ENCODE data around the gene EHMT1. TPM values are rescaled to one million over a fixed set of nuclear protein-coding genes. Genes with fewer than 3 reads are reported as not detected.
"Not testable (repeated sequence)": the region's sequence is repeated elsewhere in the genome, so short reads cannot be mapped to it uniquely, and the experiment has no call there.

EHMT1 gene
- total RNA-seq, 2 donors from 2014 or later, result 67.5 to 69.3 TPM

GRCh38 chr9:137721899-137722298 is 103.1 kb downstream of the EHMT1 start:
- no peaks in the 10 kb centered on the region for H3K27me3 Mint-ChIP-seq (ENCODE audit: low read depth)
- H3K4me1 Mint-ChIP-seq (ENCODE audit: low read depth), result peaks cover 38% of the 10 kb centered on the region
- peak in 1 of 2 donors; percentile 43 for ATAC-seq (replicated peaks in 1 of 2)
- H3K36me3 Mint-ChIP-seq (ENCODE audit: insufficient read depth in 2 of 2), result peaks cover 26 to 69% of the 10 kb centered on the region in 2 donors
- peaks cover 4 to 13% of the 10 kb centered on the region in 2 donors for H3K9me3 Mint-ChIP-seq
- peak; percentile 35 to 44 for DNase-seq
- peak overlapping the region; percentile 36 to 86 for H3K4me3 Mint-ChIP-seq
- H3K27ac Mint-ChIP-seq, result peak overlapping the region; percentile 92

- ATAC-seq (replicated peaks in 1 of 2), result peak; percentile 21 to 26
- Mint-ChIP-seq H3K27me3 (ENCODE audit: low read depth) (no peaks in the 10 kb centered on the region), H3K36me3 (ENCODE audit: insufficient read depth in 2 of 2) (peaks cover 24 to 65% of the 10 kb centered on the region in 2 donors), H3K4me3 (peak overlapping the region; percentile 36 to 86), H3K4me1 (ENCODE audit: low read depth) (peaks cover 38% of the 10 kb centered on the region), H3K9me3 (peaks cover 4 to 13% of the 10 kb centered on the region in 2 donors), H3K27ac (peak overlapping the region; percentile 92)
- DNase-seq, result no peak
These were observed 103.7 kb downstream of the EHMT1 start for GRCh38 chr9:137722481-137722880.

- peaks cover 16 to 56% of the 10 kb centered on the region in 2 donors for H3K36me3 Mint-ChIP-seq (ENCODE audit: insufficient read depth in 2 of 2)
- not testable (repeated sequence) for H3K9me3 Mint-ChIP-seq; ATAC-seq (replicated peaks in 1 of 2); H3K27me3 Mint-ChIP-seq (ENCODE audit: low read depth); DNase-seq
- H3K27ac Mint-ChIP-seq, result peak overlapping the region; percentile 76
- peak overlapping the region; percentile 59 to 72 for H3K4me3 Mint-ChIP-seq
- H3K4me1 Mint-ChIP-seq (ENCODE audit: low read depth), result peaks cover 38% of the 10 kb centered on the region
These were observed 104.6 kb downstream of the EHMT1 start for GRCh38 chr9:137723356-137723755.

- Mint-ChIP-seq H3K27me3 (ENCODE audit: low read depth) (no peaks in the 10 kb centered on the region), H3K27ac (peak overlapping the region; percentile 76), H3K36me3 (ENCODE audit: insufficient read depth in 2 of 2) (peaks cover 18 to 51% of the 10 kb centered on the region in 2 donors), H3K9me3 (peaks cover 4 to 7% of the 10 kb centered on the region in 2 donors), H3K4me3 (peak overlapping the region; percentile 59 to 72), H3K4me1 (ENCODE audit: low read depth) (peaks cover 38% of the 10 kb centered on the region)
- DNase-seq (no peak), ATAC-seq (replicated peaks in 1 of 2) (peak in 1 of 2 donors; percentile 42)
These were observed 105.1 kb downstream of the EHMT1 start for GRCh38 chr9:137723783-137724445.

GRCh38 chr9:137724818-137725240 is 106.0 kb downstream of the EHMT1 start:
- DNase-seq (no peak), ATAC-seq (replicated peaks in 1 of 2) (no peak)
- H3K4me1 Mint-ChIP-seq (ENCODE audit: low read depth), result peaks cover 38% of the 10 kb centered on the region
- H3K9me3 Mint-ChIP-seq, result peaks cover 4 to 7% of the 10 kb centered on the region in 2 donors
- H3K4me3 Mint-ChIP-seq, result no peak overlapping the region
- H3K27me3 Mint-ChIP-seq (ENCODE audit: low read depth), result no peaks in the 10 kb centered on the region
- H3K27ac Mint-ChIP-seq, result peak overlapping the region; percentile 3
- H3K36me3 Mint-ChIP-seq (ENCODE audit: insufficient read depth in 2 of 2), result peaks cover 14 to 48% of the 10 kb centered on the region in 2 donors

- no peak for ATAC-seq (replicated peaks in 1 of 2)
- H3K36me3 Mint-ChIP-seq (ENCODE audit: insufficient read depth in 2 of 2), result peaks cover 16 to 48% of the 10 kb centered on the region in 2 donors
- H3K27ac Mint-ChIP-seq, result no peak overlapping the region
- peaks cover 38% of the 10 kb centered on the region for H3K4me1 Mint-ChIP-seq (ENCODE audit: low read depth)
- H3K9me3 Mint-ChIP-seq, result peaks cover 4 to 7% of the 10 kb centered on the region in 2 donors
- no peak overlapping the region for H3K4me3 Mint-ChIP-seq
- DNase-seq, result no peak
- no peaks in the 10 kb centered on the region for H3K27me3 Mint-ChIP-seq (ENCODE audit: low read depth)
These were observed 106.8 kb downstream of the EHMT1 start for GRCh38 chr9:137725598-137725997.

- H3K9me3 Mint-ChIP-seq; H3K27me3 Mint-ChIP-seq (ENCODE audit: low read depth); ATAC-seq (replicated peaks in 1 of 2); H3K27ac Mint-ChIP-seq; H3K4me3 Mint-ChIP-seq; DNase-seq: not testable (repeated sequence)
- Mint-ChIP-seq H3K4me1 (ENCODE audit: low read depth) (peaks cover 36% of the 10 kb centered on the region), H3K36me3 (ENCODE audit: insufficient read depth in 2 of 2) (peaks cover 16 to 48% of the 10 kb centered on the region in 2 donors)
These were observed 107.5 kb downstream of the EHMT1 start for GRCh38 chr9:137726336-137726735.

- Mint-ChIP-seq H3K9me3 (peaks cover under 1 to 5% of the 10 kb centered on the region in 2 donors), H3K27me3 (ENCODE audit: low read depth) (no peaks in the 10 kb centered on the region), H3K36me3 (ENCODE audit: insufficient read depth in 2 of 2) (peaks cover 13 to 44% of the 10 kb centered on the region in 2 donors), H3K4me3 (no peak overlapping the region), H3K27ac (no peak overlapping the region), H3K4me1 (ENCODE audit: low read depth) (peaks cover 32% of the 10 kb centered on the region)
- ATAC-seq (replicated peaks in 1 of 2) (no peak), DNase-seq (no peak)
These were observed 108.0 kb downstream of the EHMT1 start for GRCh38 chr9:137726764-137727163.

GRCh38 chr9:137727716-137728115 is 108.9 kb downstream of the EHMT1 start:
- no peak overlapping the region for H3K4me3 Mint-ChIP-seq
- no peak for ATAC-seq (replicated peaks in 1 of 2)
- H3K4me1 Mint-ChIP-seq (ENCODE audit: low read depth), result peaks cover 22% of the 10 kb centered on the region
- no peaks in the 10 kb centered on the region for H3K27me3 Mint-ChIP-seq (ENCODE audit: low read depth)
- no peak overlapping the region for H3K27ac Mint-ChIP-seq
- peaks cover 17 to 42% of the 10 kb centered on the region in 2 donors for H3K36me3 Mint-ChIP-seq (ENCODE audit: insufficient read depth in 2 of 2)
- H3K9me3 Mint-ChIP-seq, result peaks cover 0 to 7% of the 10 kb centered on the region in 2 donors
- DNase-seq, result no peak

GRCh38 chr9:137728444-137729311 is 109.9 kb downstream of the EHMT1 start:
- no peak overlapping the region for H3K4me3 Mint-ChIP-seq
- H3K36me3 Mint-ChIP-seq (ENCODE audit: insufficient read depth in 2 of 2), result peaks cover 23 to 51% of the 10 kb centered on the region in 2 donors
- DNase-seq, result no peak
- H3K4me1 Mint-ChIP-seq (ENCODE audit: low read depth), result peaks cover 16% of the 10 kb centered on the region
- H3K27me3 Mint-ChIP-seq (ENCODE audit: low read depth), result no peaks in the 10 kb centered on the region
- peaks cover 2 to 9% of the 10 kb centered on the region in 2 donors for H3K9me3 Mint-ChIP-seq
- ATAC-seq (replicated peaks in 1 of 2), result no peak
- H3K27ac Mint-ChIP-seq, result no peak overlapping the region

GRCh38 chr9:137731216-137731946 is 112.6 kb downstream of the EHMT1 start:
- ATAC-seq (replicated peaks in 1 of 2), result no peak
- peaks cover 3% of the 10 kb centered on the region for H3K4me1 Mint-ChIP-seq (ENCODE audit: low read depth)
- peaks cover 8 to 11% of the 10 kb centered on the region in 2 donors for H3K9me3 Mint-ChIP-seq
- DNase-seq, result no peak
- H3K4me3 Mint-ChIP-seq, result no peak overlapping the region
- peaks cover 33 to 43% of the 10 kb centered on the region in 2 donors for H3K36me3 Mint-ChIP-seq (ENCODE audit: insufficient read depth in 2 of 2)
- no peak overlapping the region for H3K27ac Mint-ChIP-seq
- H3K27me3 Mint-ChIP-seq (ENCODE audit: low read depth), result no peaks in the 10 kb centered on the region

- DNase-seq (no peak), ATAC-seq (replicated peaks in 1 of 2) (no peak)
- Mint-ChIP-seq H3K27ac (no peak overlapping the region), H3K36me3 (ENCODE audit: insufficient read depth in 2 of 2) (peaks cover 29 to 38% of the 10 kb centered on the region in 2 donors), H3K4me3 (no peak overlapping the region), H3K27me3 (ENCODE audit: low read depth) (no peaks in the 10 kb centered on the region), H3K9me3 (peaks cover 8 to 11% of the 10 kb centered on the region in 2 donors), H3K4me1 (ENCODE audit: low read depth) (no peaks in the 10 kb centered on the region)
These were observed 113.4 kb downstream of the EHMT1 start for GRCh38 chr9:137731947-137732813.

Measured in activated T-cell treated with anti-CD3 and anti-CD28 coated beads, Interleukin-2, amount 50 U/mL, for 72 hours (primary cell).